HCT116 (cell line): ENCODE data around the gene AKAP14.

Experiments used
- CEBPB ChIP-seq: IDR thresholded peaks from 2 replicates; pipeline ENCODE4 v1.6.1; 2012; ENCODE audit warnings: low read depth
- EZH2phosphoT487 ChIP-seq: fragments of 200-600 bp; IDR thresholded peaks from 2 replicates; pipeline ENCODE4 v1.6.1; 2018; ENCODE audit warnings: antibody characterized with exemption, borderline replicate concordance
- ZNF274 ChIP-seq: fragments of 200-500 bp; sonication (Bioruptor generic); IDR thresholded peaks from 2 replicates; pipeline ENCODE4 v1.6.1; 2014; ENCODE audit warnings: mild to moderate bottlenecking, low read depth, low read length, inconsistent platforms

DNA sequence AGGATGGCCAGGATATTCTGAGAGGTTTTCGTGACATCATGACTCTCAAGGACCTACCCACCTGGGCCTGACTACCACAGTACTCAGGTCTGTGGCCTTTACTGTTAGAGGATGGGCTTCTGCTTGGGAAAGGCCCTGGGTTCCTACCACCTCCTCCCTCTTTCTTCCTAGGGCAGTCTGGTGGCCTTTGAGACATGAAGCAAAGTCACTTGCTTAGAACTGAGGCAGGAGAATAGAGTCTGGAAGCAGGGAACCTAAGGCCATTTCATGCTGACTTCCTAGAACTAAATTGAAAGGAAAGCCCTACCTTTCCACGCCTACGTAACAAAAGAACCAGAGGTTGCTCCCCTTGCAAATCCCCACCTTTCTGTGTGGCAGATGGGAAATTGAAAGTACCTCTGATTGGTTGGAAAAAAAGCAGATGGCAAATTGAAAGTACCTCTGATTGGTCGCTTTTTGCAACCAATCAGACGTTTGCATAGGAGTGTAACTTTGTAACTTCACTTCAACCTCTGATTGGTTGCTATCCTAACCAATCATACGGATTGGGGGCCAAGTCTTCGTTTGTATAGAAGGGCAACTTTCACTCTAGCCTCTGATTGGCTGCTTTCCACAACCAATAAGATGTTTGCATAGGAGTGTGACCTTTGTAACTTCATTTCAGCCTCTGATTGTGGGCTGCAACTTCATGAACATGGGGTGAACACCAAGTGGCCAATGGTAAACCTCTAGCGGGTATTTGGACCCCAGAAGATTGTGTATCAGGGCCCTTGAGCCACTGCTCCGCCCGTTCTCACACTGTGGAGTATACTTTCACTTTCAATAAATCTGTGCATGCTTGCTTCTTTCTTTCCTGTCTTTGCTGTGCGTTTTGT is 9.9 kb upstream of the AKAP14 start:
- no peak for TF ChIP-seq ZNF274
- TF ChIP-seq CEBPB: no peak
- no peak for TF ChIP-seq EZH2phosphoT487
